ENCODE measurements around the gene SECISBP2L.

SECISBP2L gene

DNA sequence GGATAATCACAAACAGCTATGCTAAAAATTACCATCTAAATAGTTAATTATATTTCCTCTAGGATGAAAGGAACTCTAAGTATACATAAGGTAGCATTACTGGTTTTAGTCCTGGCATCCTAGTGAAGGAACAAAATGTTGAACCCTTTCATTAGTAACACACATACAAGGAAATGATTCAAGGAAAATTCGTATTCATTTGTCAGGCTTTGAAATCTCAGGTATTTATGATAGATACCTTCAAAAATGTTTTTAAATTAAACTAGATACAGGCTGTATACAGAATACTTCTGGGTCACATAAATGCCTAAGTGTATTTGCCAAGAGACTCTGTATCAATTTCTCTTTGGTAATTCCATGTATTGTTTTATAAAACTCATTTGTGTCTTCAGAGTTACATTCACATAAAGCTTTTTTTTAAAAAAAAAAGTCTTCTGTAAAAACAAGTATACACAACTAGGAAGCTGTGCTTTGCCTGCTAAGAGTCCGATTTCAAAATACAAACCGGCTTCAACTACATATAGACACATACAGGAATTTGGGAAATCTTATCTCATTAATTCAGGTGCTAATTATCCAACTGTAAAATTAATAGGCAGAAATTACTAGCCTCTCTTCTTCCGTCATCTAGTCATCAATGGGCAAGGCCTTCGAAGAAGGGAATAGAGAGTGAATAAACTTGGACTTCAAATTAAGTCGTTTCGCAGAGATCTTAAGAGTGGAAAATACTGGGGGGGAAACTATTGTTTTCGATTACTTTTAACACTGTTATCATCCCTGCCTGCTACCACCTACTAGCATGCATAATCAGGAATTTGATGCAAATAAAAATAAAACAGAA lies 1.3 kb downstream of the SECISBP2L start:
- H3K9me3 Mint-ChIP-seq: no peaks in the 10 kb centered on the region
- ATAC-seq (replicated peaks): no peak
- peak overlapping the region; percentile 93 to 95 for H3K27ac Mint-ChIP-seq
- peak overlapping the region; percentile 96 to 97 for H3K4me3 Mint-ChIP-seq
- peaks cover 11% of the 10 kb centered on the region for H3K36me3 Mint-ChIP-seq (ENCODE audit: insufficient read depth)
- DNase-seq: no peak
- no peaks in the 10 kb centered on the region for H3K27me3 Mint-ChIP-seq
- H3K4me1 Mint-ChIP-seq (ENCODE audit: low read depth in 2 of 2): peaks cover 23 to 37% of the 10 kb centered on the region in 2 donors

GRCh38 chr15:49044002-49044401 lies 2.2 kb downstream of the SECISBP2L start:
- H3K27ac Mint-ChIP-seq: no peak overlapping the region
- ATAC-seq (replicated peaks): no peak
- H3K9me3 Mint-ChIP-seq: no peaks in the 10 kb centered on the region
- H3K27me3 Mint-ChIP-seq: no peaks in the 10 kb centered on the region
- peaks cover 23 to 41% of the 10 kb centered on the region in 2 donors for H3K4me1 Mint-ChIP-seq (ENCODE audit: low read depth in 2 of 2)
- peaks cover 11% of the 10 kb centered on the region for H3K36me3 Mint-ChIP-seq (ENCODE audit: insufficient read depth)
- no peak for DNase-seq
- peak overlapping the region; percentile 96 to 97 for H3K4me3 Mint-ChIP-seq

DNA sequence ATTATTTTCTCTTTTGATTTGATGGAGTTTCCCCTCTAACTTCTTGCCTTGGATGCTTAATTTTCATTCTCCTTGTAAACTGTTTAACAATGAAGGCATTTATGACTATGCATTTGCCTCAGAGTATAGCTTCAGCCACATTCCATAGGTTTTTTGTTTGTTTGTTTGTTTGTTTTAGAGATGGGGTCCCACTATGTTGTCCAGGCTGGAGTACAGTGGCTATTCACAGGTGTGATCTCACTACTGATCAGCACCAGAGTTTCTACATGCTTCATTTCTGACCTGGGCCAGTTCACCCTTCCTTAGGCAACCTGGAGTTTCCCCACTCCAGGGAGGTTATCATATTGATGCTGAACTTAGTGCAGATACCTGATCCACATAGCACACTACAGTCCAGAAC lies 4.1 kb downstream of the SECISBP2L start:
- H3K9me3 Mint-ChIP-seq: no peaks in the 10 kb centered on the region
- ATAC-seq (replicated peaks) (no peak), DNase-seq (no peak)
- H3K4me1 Mint-ChIP-seq (ENCODE audit: low read depth in 2 of 2): peaks cover 31 to 53% of the 10 kb centered on the region in 2 donors
- H3K27ac Mint-ChIP-seq: peak overlapping the region in 1 of 2 donors; percentile 12
- peaks cover 11% of the 10 kb centered on the region for H3K36me3 Mint-ChIP-seq (ENCODE audit: insufficient read depth)
- no peaks in the 10 kb centered on the region for H3K27me3 Mint-ChIP-seq
- peak overlapping the region; percentile 36 to 41 for H3K4me3 Mint-ChIP-seq

GRCh38 chr15:49041426-49041825 lies 4.8 kb downstream of the SECISBP2L start:
- no peak overlapping the region for H3K27ac Mint-ChIP-seq
- no peak for DNase-seq
- H3K4me3 Mint-ChIP-seq: peak overlapping the region in 1 of 2 donors; percentile 36
- H3K4me1 Mint-ChIP-seq (ENCODE audit: low read depth in 2 of 2): peaks cover 30 to 50% of the 10 kb centered on the region in 2 donors
- H3K27me3 Mint-ChIP-seq: no peaks in the 10 kb centered on the region
- ATAC-seq (replicated peaks): no peak
- H3K36me3 Mint-ChIP-seq (ENCODE audit: insufficient read depth): peaks cover 8% of the 10 kb centered on the region
- H3K9me3 Mint-ChIP-seq: no peaks in the 10 kb centered on the region

GRCh38 chr15:49040151-49040550 lies 6.1 kb downstream of the SECISBP2L start:
- no peak overlapping the region for H3K27ac Mint-ChIP-seq
- H3K9me3 Mint-ChIP-seq: no peaks in the 10 kb centered on the region
- H3K36me3 Mint-ChIP-seq (ENCODE audit: insufficient read depth): peaks cover 3% of the 10 kb centered on the region
- peaks cover 25 to 41% of the 10 kb centered on the region in 2 donors for H3K4me1 Mint-ChIP-seq (ENCODE audit: low read depth in 2 of 2)
- H3K4me3 Mint-ChIP-seq: no peak overlapping the region
- H3K27me3 Mint-ChIP-seq: no peaks in the 10 kb centered on the region
- ATAC-seq (replicated peaks) (no peak), DNase-seq (no peak)

DNA sequence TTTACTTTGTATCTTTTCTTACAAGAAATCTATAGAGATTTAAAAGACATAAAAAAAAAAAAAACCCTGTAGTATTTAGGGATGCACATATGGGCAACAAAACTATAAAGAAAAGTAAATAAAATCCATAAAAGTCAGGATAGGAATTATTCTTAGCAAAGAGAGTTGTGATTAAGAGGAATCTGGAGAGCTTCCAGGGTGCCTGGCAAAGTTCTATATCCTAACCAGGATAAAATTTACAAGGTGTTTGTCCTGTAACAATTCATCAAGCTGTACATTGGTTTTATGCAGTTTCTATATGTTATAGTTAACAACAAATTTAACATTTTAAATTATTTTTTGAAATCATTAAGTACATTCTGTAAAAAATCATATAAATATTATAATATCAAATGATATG lies 7.9 kb downstream of the SECISBP2L start:
- Mint-ChIP-seq H3K36me3 (ENCODE audit: insufficient read depth) (peaks cover 11% of the 10 kb centered on the region), H3K27me3 (no peaks in the 10 kb centered on the region), H3K4me1 (ENCODE audit: low read depth in 2 of 2) (peaks cover 23 to 33% of the 10 kb centered on the region in 2 donors), H3K27ac (no peak overlapping the region), H3K9me3 (no peaks in the 10 kb centered on the region), H3K4me3 (no peak overlapping the region)
- no peak for ATAC-seq (replicated peaks)
- DNase-seq: no peak

DNA sequence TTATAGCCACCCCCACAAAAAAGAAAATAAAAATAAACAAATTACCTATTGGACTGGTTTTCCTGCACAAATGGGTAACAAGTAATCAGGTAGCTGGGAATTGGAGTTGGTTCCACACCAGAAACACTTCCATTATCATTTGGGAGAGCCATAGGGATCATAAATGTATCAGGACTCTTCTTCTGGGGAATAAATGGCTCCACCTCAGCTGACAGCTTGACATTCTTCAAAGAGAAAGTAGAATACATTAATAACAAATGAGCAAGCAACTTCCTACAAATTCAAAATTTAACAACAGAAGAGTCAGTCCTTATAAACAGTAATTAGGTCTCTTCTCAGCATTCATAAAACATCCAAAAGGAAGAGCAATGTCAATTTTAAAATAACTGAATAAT lies 8.7 kb downstream of the SECISBP2L start:
- Mint-ChIP-seq H3K4me3 (no peak overlapping the region), H3K27ac (peak overlapping the region; percentile 35 to 54), H3K36me3 (ENCODE audit: insufficient read depth) (peaks cover 16% of the 10 kb centered on the region), H3K4me1 (ENCODE audit: low read depth in 2 of 2) (peaks cover 23 to 33% of the 10 kb centered on the region in 2 donors), H3K27me3 (no peaks in the 10 kb centered on the region), H3K9me3 (no peaks in the 10 kb centered on the region)
- DNase-seq (no peak), ATAC-seq (replicated peaks) (no peak)

DNA sequence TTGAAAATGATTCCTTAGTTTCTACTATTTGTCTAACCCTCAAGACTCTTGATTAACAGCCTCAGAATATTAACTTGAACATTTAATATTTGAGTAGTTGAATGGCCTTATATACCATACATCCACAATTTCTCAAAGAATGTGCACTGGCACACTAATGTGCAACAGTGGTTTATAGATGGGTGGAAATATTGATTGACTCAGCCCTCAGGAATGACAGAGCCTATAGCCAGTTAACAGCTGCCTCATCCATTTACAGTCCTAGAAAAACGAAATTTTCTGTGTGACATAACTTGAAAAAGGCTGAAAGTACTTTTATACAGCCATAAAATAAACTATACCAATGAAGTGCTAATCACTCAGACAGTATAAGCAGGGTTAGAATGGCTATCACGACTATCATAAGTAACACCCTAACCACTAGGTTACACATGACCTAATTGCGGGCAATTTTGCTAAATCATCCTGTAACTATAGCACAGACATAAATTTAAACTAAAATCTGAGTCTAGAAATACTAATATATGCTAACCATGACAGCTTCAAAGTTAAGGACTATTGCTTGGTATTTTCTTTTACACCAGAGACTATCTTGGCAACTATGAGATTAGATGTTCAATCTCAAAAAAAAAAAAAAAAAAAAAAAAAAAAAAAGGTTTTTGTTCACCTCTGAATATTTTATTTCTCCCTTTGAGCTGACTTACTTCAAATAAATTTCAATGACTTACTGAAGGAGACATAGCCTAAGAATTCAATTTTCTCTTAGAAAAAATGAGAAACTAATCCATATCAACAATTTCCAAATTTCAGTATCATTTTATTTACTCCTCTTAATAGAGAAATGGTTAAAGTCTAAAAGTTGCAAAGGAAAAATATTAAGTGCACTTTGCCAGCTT lies 9.3 kb downstream of the SECISBP2L start:
- H3K36me3 Mint-ChIP-seq (ENCODE audit: insufficient read depth): peaks cover 16% of the 10 kb centered on the region
- no peaks in the 10 kb centered on the region for H3K27me3 Mint-ChIP-seq
- peaks cover 18 to 27% of the 10 kb centered on the region in 2 donors for H3K4me1 Mint-ChIP-seq (ENCODE audit: low read depth in 2 of 2)
- no peaks in the 10 kb centered on the region for H3K9me3 Mint-ChIP-seq
- peak overlapping the region; percentile 35 to 54 for H3K27ac Mint-ChIP-seq
- DNase-seq: peak; percentile 3 to 12 (median 7)
- ATAC-seq (replicated peaks): peak; percentile 100
- no peak overlapping the region for H3K4me3 Mint-ChIP-seq

GRCh38 chr15:49035825-49036224 lies 10.4 kb downstream of the SECISBP2L start:
- Mint-ChIP-seq H3K27ac (no peak overlapping the region), H3K36me3 (ENCODE audit: insufficient read depth) (peaks cover 16% of the 10 kb centered on the region), H3K4me3 (no peak overlapping the region), H3K4me1 (ENCODE audit: low read depth in 2 of 2) (peaks cover 15 to 19% of the 10 kb centered on the region in 2 donors), H3K27me3 (no peaks in the 10 kb centered on the region), H3K9me3 (no peaks in the 10 kb centered on the region)
- DNase-seq (no peak), ATAC-seq (replicated peaks) (no peak)

- H3K4me1 Mint-ChIP-seq (ENCODE audit: low read depth in 2 of 2): peaks cover 8 to 10% of the 10 kb centered on the region in 2 donors
- H3K9me3 Mint-ChIP-seq: no peaks in the 10 kb centered on the region
- DNase-seq (no peak), ATAC-seq (replicated peaks) (no peak)
- no peak overlapping the region for H3K4me3 Mint-ChIP-seq
- H3K27ac Mint-ChIP-seq: no peak overlapping the region
- H3K27me3 Mint-ChIP-seq: no peaks in the 10 kb centered on the region
- H3K36me3 Mint-ChIP-seq (ENCODE audit: insufficient read depth): peaks cover 38% of the 10 kb centered on the region
Observed at GRCh38 chr15:49032601-49033145, 13.6 kb downstream of the SECISBP2L start.

DNA sequence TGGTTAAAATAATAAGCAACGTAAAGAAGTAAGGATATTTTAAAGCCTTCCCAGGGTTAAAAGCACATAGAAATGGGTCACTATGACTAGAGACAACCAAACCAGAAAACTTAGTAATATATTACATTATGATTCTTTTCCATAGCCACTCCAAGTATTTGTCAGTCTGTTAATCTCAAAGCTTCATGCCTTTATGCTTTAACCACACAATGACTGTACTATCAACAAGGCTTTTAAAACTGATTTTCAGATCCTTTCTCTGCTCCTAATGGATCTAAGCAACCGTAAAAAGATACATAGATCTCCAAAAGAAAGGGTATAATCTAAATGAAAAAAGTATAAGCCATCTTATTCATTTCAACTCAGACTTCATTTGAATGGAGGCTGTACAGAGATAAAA lies 14.4 kb downstream of the SECISBP2L start:
- Mint-ChIP-seq H3K9me3 (no peaks in the 10 kb centered on the region), H3K27ac (no peak overlapping the region), H3K36me3 (ENCODE audit: insufficient read depth) (peaks cover 43% of the 10 kb centered on the region), H3K4me3 (no peak overlapping the region), H3K27me3 (no peaks in the 10 kb centered on the region), H3K4me1 (ENCODE audit: low read depth in 2 of 2) (peaks cover 3 to 7% of the 10 kb centered on the region in 2 donors)
- no peak for DNase-seq
- ATAC-seq (replicated peaks): no peak

DNA sequence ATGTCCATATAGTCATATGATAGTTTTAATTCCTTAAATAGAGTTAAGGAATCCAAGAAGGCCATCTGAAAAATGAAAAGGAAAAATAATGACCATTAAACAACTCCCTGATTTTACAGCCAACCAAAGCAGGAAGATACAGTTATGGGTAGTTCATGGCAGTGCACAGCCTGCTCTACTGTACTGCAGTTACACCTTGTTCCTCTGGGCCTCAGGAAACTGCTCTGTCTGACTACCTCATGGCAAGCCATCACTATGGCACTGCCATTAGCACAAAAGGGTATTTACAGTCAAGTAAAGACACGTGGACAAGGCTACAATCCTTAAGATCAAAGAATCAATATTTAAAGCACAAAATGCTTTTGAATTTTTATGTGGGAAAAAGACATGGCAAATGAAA lies 19.5 kb downstream of the SECISBP2L start:
- peaks cover 49% of the 10 kb centered on the region for H3K36me3 Mint-ChIP-seq (ENCODE audit: insufficient read depth)
- no peaks in the 10 kb centered on the region for H3K27me3 Mint-ChIP-seq
- ATAC-seq (replicated peaks) (no peak), DNase-seq (no peak)
- H3K4me3 Mint-ChIP-seq: no peak overlapping the region
- no peak overlapping the region for H3K27ac Mint-ChIP-seq
- peaks cover 0 to 10% of the 10 kb centered on the region in 2 donors for H3K4me1 Mint-ChIP-seq (ENCODE audit: low read depth in 2 of 2)
- no peaks in the 10 kb centered on the region for H3K9me3 Mint-ChIP-seq

GRCh38 chr15:49024840-49025239 lies 21.4 kb downstream of the SECISBP2L start:
- H3K27ac Mint-ChIP-seq: no peak overlapping the region

More at GRCh38 chr15:49024840-49025239, 21.4 kb downstream of the SECISBP2L start:
- Mint-ChIP-seq H3K4me3 (no peak overlapping the region), H3K36me3 (ENCODE audit: insufficient read depth) (peaks cover 44% of the 10 kb centered on the region), H3K27me3 (no peaks in the 10 kb centered on the region), H3K4me1 (ENCODE audit: low read depth in 2 of 2) (peaks cover 0 to 9% of the 10 kb centered on the region in 2 donors), H3K9me3 (no peaks in the 10 kb centered on the region)
- ATAC-seq (replicated peaks) (no peak), DNase-seq (no peak)

Data from effector memory CD8-positive, alpha-beta T cell (primary cell).